ENCODE measurements around the gene LRRC71. TPM values are rescaled to one million over a fixed set of nuclear protein-coding genes. Genes with fewer than 3 reads are reported as not detected.

LRRC71 gene
- total and polyA plus RNA-seq, 2 of the 13 experiments (the other 11 are each of a cell fraction or from before 2014, with no cell fraction given) = not detected

GRCh38 chr1:156897078-156897825 is 23.2 kb upstream of the LRRC71 start:
- H3K36me3 ChIP-seq (replicated peaks in 1 of 2; ENCODE audit: control insufficient read depth in 1 of 2, insufficient read depth in 2 of 2, low read length in 2 of 2) = no peaks in the 10 kb centered on the region
- no peak overlapping the region for H3K4me3 ChIP-seq (replicated peaks in 1 of 3; ENCODE audit: insufficient read depth in 1 of 3, low read depth in 2 of 3, low read length in 3 of 3)
- POLR2A ChIA-PET = interaction anchor here (0.6 kb wide), 1 partner anchor 220 kb away, joined by 4 read pairs; the partner anchor contains the start of gene NES
- no peak overlapping the region for H3K27ac ChIP-seq (ENCODE audit: extremely low read length, insufficient read depth, low read length)
- no peak for ATAC-seq
- peaks cover 4 to 80% of the 10 kb centered on the region in 2 experiments for H3K27me3 ChIP-seq (ENCODE audit: control insufficient read depth in 1 of 2, insufficient read depth in 2 of 2, low read length in 2 of 2)
- no peak for FAIRE-seq
- no peaks in the 10 kb centered on the region for H3K9me3 ChIP-seq (ENCODE audit: low read length)
- WGBS (ENCODE audit: low lambda C conversion rate) = 38% methylated on average over 7 of the region's 14 CpGs
- TF ChIP-seq ZSCAN29 (CRISPR knock-in tag; conservative IDR thresholded peaks at IDR 0.05) (no peak), YY1 (IDR thresholded peaks at IDR 0.05; ENCODE audit: insufficient read depth, insufficient replicate concordance, low read depth, low read length) (no peak), MAFK (conservative IDR thresholded peaks at IDR 0.05 in 1 of 2, IDR thresholded peaks at IDR 0.05 in 1 of 2; ENCODE audit: low read length in 2 of 2) (no peak), SNAI1 (CRISPR knock-in tag; IDR thresholded peaks at IDR 0.05; ENCODE audit: borderline replicate concordance) (no peak), MATR3 (CRISPR knock-in tag; IDR thresholded peaks at IDR 0.05) (no peak), ZNF83 (CRISPR knock-in tag; IDR thresholded peaks at IDR 0.05; ENCODE audit: borderline replicate concordance) (no peak), RBM39 (IDR thresholded peaks at IDR 0.05; ENCODE audit: low read depth, low read length, poor library complexity, severe bottlenecking) (no peak), HMGA1 (CRISPR knock-in tag; conservative IDR thresholded peaks at IDR 0.05) (no peak), ZNF615 (CRISPR knock-in tag; IDR thresholded peaks at IDR 0.05; ENCODE audit: borderline replicate concordance) (no peak), ZNF230 (CRISPR knock-in tag; IDR thresholded peaks at IDR 0.05) (no peak), DPF2 (CRISPR knock-in tag; IDR thresholded peaks at IDR 0.05; ENCODE audit: borderline replicate concordance, low read depth) (no peak)
- TF ChIP-seq, protein P1, sequence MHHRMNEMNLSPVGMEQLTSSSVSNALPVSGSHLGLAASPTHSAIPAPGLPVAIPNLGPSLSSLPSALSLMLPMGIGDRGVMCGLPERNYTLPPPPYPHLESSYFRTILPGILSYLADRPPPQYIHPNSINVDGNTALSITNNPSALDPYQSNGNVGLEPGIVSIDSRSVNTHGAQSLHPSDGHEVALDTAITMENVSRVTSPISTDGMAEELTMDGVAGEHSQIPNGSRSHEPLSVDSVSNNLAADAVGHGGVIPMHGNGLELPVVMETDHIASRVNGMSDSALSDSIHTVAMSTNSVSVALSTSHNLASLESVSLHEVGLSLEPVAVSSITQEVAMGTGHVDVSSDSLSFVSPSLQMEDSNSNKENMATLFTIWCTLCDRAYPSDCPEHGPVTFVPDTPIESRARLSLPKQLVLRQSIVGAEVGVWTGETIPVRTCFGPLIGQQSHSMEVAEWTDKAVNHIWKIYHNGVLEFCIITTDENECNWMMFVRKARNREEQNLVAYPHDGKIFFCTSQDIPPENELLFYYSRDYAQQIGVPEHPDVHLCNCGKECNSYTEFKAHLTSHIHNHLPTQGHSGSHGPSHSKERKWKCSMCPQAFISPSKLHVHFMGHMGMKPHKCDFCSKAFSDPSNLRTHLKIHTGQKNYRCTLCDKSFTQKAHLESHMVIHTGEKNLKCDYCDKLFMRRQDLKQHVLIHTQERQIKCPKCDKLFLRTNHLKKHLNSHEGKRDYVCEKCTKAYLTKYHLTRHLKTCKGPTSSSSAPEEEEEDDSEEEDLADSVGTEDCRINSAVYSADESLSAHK (CRISPR knock-in tag; IDR thresholded peaks at IDR 0.05; ENCODE audit: borderline replicate concordance) = no peak
- TF ChIP-seq, protein P2, sequence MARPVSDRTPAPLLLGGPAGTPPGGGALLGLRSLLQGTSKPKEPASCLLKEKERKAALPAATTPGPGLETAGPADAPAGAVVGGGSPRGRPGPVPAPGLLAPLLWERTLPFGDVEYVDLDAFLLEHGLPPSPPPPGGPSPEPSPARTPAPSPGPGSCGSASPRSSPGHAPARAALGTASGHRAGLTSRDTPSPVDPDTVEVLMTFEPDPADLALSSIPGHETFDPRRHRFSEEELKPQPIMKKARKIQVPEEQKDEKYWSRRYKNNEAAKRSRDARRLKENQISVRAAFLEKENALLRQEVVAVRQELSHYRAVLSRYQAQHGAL (CRISPR knock-in tag; IDR thresholded peaks at IDR 0.05; ENCODE audit: not compliant biosample characterization) = no peak
- TF ChIP-seq, protein P3, sequence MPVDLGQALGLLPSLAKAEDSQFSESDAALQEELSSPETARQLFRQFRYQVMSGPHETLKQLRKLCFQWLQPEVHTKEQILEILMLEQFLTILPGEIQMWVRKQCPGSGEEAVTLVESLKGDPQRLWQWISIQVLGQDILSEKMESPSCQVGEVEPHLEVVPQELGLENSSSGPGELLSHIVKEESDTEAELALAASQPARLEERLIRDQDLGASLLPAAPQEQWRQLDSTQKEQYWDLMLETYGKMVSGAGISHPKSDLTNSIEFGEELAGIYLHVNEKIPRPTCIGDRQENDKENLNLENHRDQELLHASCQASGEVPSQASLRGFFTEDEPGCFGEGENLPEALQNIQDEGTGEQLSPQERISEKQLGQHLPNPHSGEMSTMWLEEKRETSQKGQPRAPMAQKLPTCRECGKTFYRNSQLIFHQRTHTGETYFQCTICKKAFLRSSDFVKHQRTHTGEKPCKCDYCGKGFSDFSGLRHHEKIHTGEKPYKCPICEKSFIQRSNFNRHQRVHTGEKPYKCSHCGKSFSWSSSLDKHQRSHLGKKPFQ (CRISPR knock-in tag; IDR thresholded peaks at IDR 0.05; ENCODE audit: insufficient replicate concordance) = no peak
- H3K9ac ChIP-seq (ENCODE audit: insufficient read depth, low read depth, low read length) = no peak overlapping the region
- no TSS peak for BruUV-seq (replicated peaks)
- peaks cover 28% of the 10 kb centered on the region for H3K4me1 ChIP-seq (ENCODE audit: insufficient read depth, low read length)
- no peaks in the 10 kb centered on the region for H4K20me1 ChIP-seq (ENCODE audit: insufficient read depth, low read length)
- no peak overlapping the region for H3K4me2 ChIP-seq (ENCODE audit: low read depth, low read length)
- H2AFZ ChIP-seq (ENCODE audit: low read length) = no peak overlapping the region
- DNase-seq (ENCODE audit: low spot score) = no peak
- CTCF ChIA-PET (ENCODE audit: low intra/inter-chr PET ratio, low total read pairs) = no interaction called here
- intact Hi-C loops (cut with micrococcal nuclease; ENCODE audit: unreplicated experiment) (no loop called here), in situ Hi-C loops (cut with HindIII; ENCODE audit: extremely low pct_ligation_motif_present, low pct_unique_long_range_greater_than_20kb) (no loop called here)
- no peaks in the 10 kb centered on the region for H3K79me2 ChIP-seq (ENCODE audit: insufficient read depth, low read length)

Data from HepG2 (cell line).